Measurements from ENCODE around the gene BOD1L1.

The BOD1L1 gene

GRCh38 chr4:13540446-13541175 lies 86.9 kb downstream of the BOD1L1 start:
- TF ChIP-seq CTCF (IDR thresholded peaks at IDR 0.05; ENCODE audit: low read depth, low read length) = no peak
- no peak for DNase-seq (ENCODE audit: low read depth in 2 of 2)
- H3K4me3 ChIP-seq (replicated peaks in 1 of 2; ENCODE audit: low read depth in 2 of 2, low read length in 2 of 2) = no peak overlapping the region

GRCh38 chr4:13539619-13540445 lies 87.7 kb downstream of the BOD1L1 start:
- no peak for TF ChIP-seq CTCF (IDR thresholded peaks at IDR 0.05; ENCODE audit: low read depth, low read length)
- no peak overlapping the region for H3K4me3 ChIP-seq (replicated peaks in 1 of 2; ENCODE audit: low read depth in 2 of 2, low read length in 2 of 2)
- DNase-seq (ENCODE audit: low read depth in 2 of 2) = no peak

- no peak overlapping the region for H3K4me3 ChIP-seq (replicated peaks in 1 of 2; ENCODE audit: low read depth in 2 of 2, low read length in 2 of 2)
- TF ChIP-seq CTCF (IDR thresholded peaks at IDR 0.05; ENCODE audit: low read depth, low read length) = no peak
- DNase-seq (ENCODE audit: low read depth in 2 of 2) = no peak
These were observed 88.4 kb downstream of the BOD1L1 start for GRCh38 chr4:13539047-13539618.

GRCh38 chr4:13538427-13538973 lies 89.0 kb downstream of the BOD1L1 start:
- DNase-seq (ENCODE audit: low read depth in 2 of 2) = no peak
- no peak for TF ChIP-seq CTCF (IDR thresholded peaks at IDR 0.05; ENCODE audit: low read depth, low read length)
- no peak overlapping the region for H3K4me3 ChIP-seq (replicated peaks in 1 of 2; ENCODE audit: low read depth in 2 of 2, low read length in 2 of 2)

GRCh38 chr4:13537832-13538177 lies 89.7 kb downstream of the BOD1L1 start:
- TF ChIP-seq CTCF (IDR thresholded peaks at IDR 0.05; ENCODE audit: low read depth, low read length) = no peak
- DNase-seq (ENCODE audit: low read depth in 2 of 2) = no peak
- H3K4me3 ChIP-seq (replicated peaks in 1 of 2; ENCODE audit: low read depth in 2 of 2, low read length in 2 of 2) = no peak overlapping the region

- TF ChIP-seq CTCF (IDR thresholded peaks at IDR 0.05; ENCODE audit: low read depth, low read length) = no peak
- H3K4me3 ChIP-seq (replicated peaks in 1 of 2; ENCODE audit: low read depth in 2 of 2, low read length in 2 of 2) = no peak overlapping the region
- DNase-seq (ENCODE audit: low read depth in 2 of 2) = no peak
These were observed 90.3 kb downstream of the BOD1L1 start for GRCh38 chr4:13537011-13537831.
